H9 (cell line): ENCODE results near the gene CCDC121. TPM values are rescaled to one million over a fixed set of nuclear protein-coding genes. Genes with fewer than 3 reads are reported as not detected.

Experiments
- DNase-seq: peaks from one replicate; pipeline ENCODE4 v3.0.0-alpha.2; 2017
- H2AFZ ChIP-seq: one replicate; pipeline ENCODE4 v1.6.1; 2013; ENCODE audit warnings: mild to moderate bottlenecking, low read length, control low read depth, moderate library complexity
- H2AK5ac ChIP-seq: 2 replicates; pipeline ENCODE4 v1.6.1; 2013; ENCODE audit warnings: low read length, control low read depth, mixed read lengths; ENCODE audit not compliant: insufficient read length
- H2BK120ac ChIP-seq: one replicate; pipeline ENCODE4 v1.6.1; 2013; ENCODE audit warnings: low read depth, mild to moderate bottlenecking, low read length, control low read depth, inconsistent platforms; ENCODE audit not compliant: poor library complexity, severe bottlenecking
- H2BK12ac ChIP-seq: 2 replicates; pipeline ENCODE4 v1.6.1; 2013; ENCODE audit warnings: low read length, control low read depth, mixed read lengths, low read depth; ENCODE audit not compliant: insufficient read length
- H2BK15ac ChIP-seq: 2 replicates; pipeline ENCODE4 v1.6.1; 2013; ENCODE audit warnings: low read depth, low read length, control low read depth
- H2BK20ac ChIP-seq: one replicate; pipeline ENCODE4 v1.6.1; 2013; ENCODE audit warnings: low read depth, mild to moderate bottlenecking, low read length, control low read depth, inconsistent platforms; ENCODE audit not compliant: poor library complexity, severe bottlenecking
- H2BK5ac ChIP-seq: 2 replicates; pipeline ENCODE4 v1.6.1; 2013; ENCODE audit warnings: low read length, control low read depth, mixed read lengths; ENCODE audit not compliant: insufficient read length
- H3K14ac ChIP-seq: 2 replicates; pipeline ENCODE4 v1.6.1; 2013; ENCODE audit warnings: low read length, control low read depth; ENCODE audit not compliant: insufficient read depth
- H3K18ac ChIP-seq: 2 replicates; pipeline ENCODE4 v1.6.1; 2013; ENCODE audit warnings: low read depth, mild to moderate bottlenecking, mixed read lengths, low read length, control low read depth; ENCODE audit not compliant: insufficient read length
- H3K23ac ChIP-seq: 2 replicates; pipeline ENCODE4 v1.6.1; 2013; ENCODE audit warnings: low read length, control low read depth, mixed read lengths, low read depth; ENCODE audit not compliant: insufficient read length
- H3K23me2 ChIP-seq: 2 replicates; pipeline ENCODE4 v1.6.1; 2013; ENCODE audit warnings: low read depth, mild to moderate bottlenecking, mixed read lengths, low read length, control low read depth; ENCODE audit not compliant: insufficient read length, poor library complexity, severe bottlenecking
- H3K27ac ChIP-seq: 2 replicates; pipeline ENCODE4 v1.5.1; 2013; ENCODE audit warnings: low read length, control low read depth, mixed read lengths, low read depth; ENCODE audit not compliant: insufficient read length
- H3K27me3 ChIP-seq: 2 replicates; pipeline ENCODE4 v1.6.1; 2013; ENCODE audit warnings: low read length, control low read depth, inconsistent platforms; ENCODE audit not compliant: insufficient read depth
- H3K4ac ChIP-seq: 2 replicates; pipeline ENCODE4 v1.6.1; 2013; ENCODE audit warnings: low read depth, mild to moderate bottlenecking, control low read depth, inconsistent platforms, low read length, moderate library complexity
- H3K4me1 ChIP-seq: 2 replicates; pipeline ENCODE4 v1.6.1; 2013; ENCODE audit warnings: low read length, control low read depth, inconsistent platforms; ENCODE audit not compliant: insufficient read depth
- H3K4me2 ChIP-seq: 2 replicates; pipeline ENCODE4 v1.6.1; 2013; ENCODE audit warnings: low read length, control low read depth, mixed read lengths; ENCODE audit not compliant: insufficient read length, insufficient read depth
- H3K56ac ChIP-seq: 2 replicates; pipeline ENCODE4 v1.6.1; 2013; ENCODE audit warnings: low read depth, mild to moderate bottlenecking, mixed read lengths, low read length, control low read depth; ENCODE audit not compliant: insufficient read length
- H3K79me1 ChIP-seq: 2 replicates; pipeline ENCODE4 v1.6.1; 2013; ENCODE audit warnings: low read depth, mild to moderate bottlenecking, moderate library complexity, low read length, control low read depth, inconsistent platforms; ENCODE audit not compliant: insufficient read depth, poor library complexity, severe bottlenecking
- H3K79me2 ChIP-seq: 2 replicates; pipeline ENCODE4 v1.6.1; 2013; ENCODE audit warnings: low read length, control low read depth, inconsistent platforms; ENCODE audit not compliant: insufficient read depth
- H3K9ac ChIP-seq: 2 replicates; pipeline ENCODE4 v1.6.1; 2013; ENCODE audit warnings: low read length, control low read depth, mixed read lengths; ENCODE audit not compliant: insufficient read length; ENCODE audit errors: extremely low read depth
- H3K9me3 ChIP-seq: one replicate; pipeline ENCODE4 v1.6.1; 2013; ENCODE audit warnings: low read depth, low read length, inconsistent platforms; ENCODE audit not compliant: control insufficient read depth
- H3T11ph ChIP-seq: one replicate; pipeline ENCODE4 v1.6.1; 2013; ENCODE audit warnings: mild to moderate bottlenecking, low read length, control low read depth, inconsistent platforms
- H4K20me1 ChIP-seq: one replicate; pipeline ENCODE4 v1.6.1; 2013; ENCODE audit not compliant: control insufficient read depth, insufficient read length, insufficient read depth
- H4K5ac ChIP-seq: 2 replicates; pipeline ENCODE4 v1.6.1; 2013; ENCODE audit warnings: low read depth, mild to moderate bottlenecking, mixed read lengths, low read length, control low read depth; ENCODE audit not compliant: insufficient read length
- H4K8ac ChIP-seq: replicated peaks from 2 replicates; pipeline ENCODE4 v1.6.1; 2013; ENCODE audit warnings: low read length, control low read depth, mixed read lengths, low read depth; ENCODE audit not compliant: insufficient read length
- H4K91ac ChIP-seq: 2 replicates; pipeline ENCODE4 v1.6.1; 2013; ENCODE audit warnings: low read depth, mild to moderate bottlenecking, moderate library complexity, mixed read lengths, low read length, control low read depth; ENCODE audit not compliant: insufficient read length
- H3K27ac Mint-ChIP-seq, 3 experiments: 2 replicates in 2 of 3; 3 replicates in 1 of 3; pipeline ENCODE4 v1.8.0; 2020 to 2021; ENCODE audit warnings: mixed read lengths in 3 of 3, mild to moderate bottlenecking in 1 of 3, moderate library complexity in 1 of 3
- H3K27me3 Mint-ChIP-seq: 2 replicates; pipeline ENCODE4 v1.8.0; 2021; ENCODE audit warnings: low read depth, mild to moderate bottlenecking, moderate library complexity, mixed read lengths
- H3K36me3 Mint-ChIP-seq, 3 experiments: 2 replicates in 2 of 3; 3 replicates in 1 of 3; pipeline ENCODE4 v1.8.0; 2020 to 2021; ENCODE audit warnings: low read depth in 3 of 3, mixed read lengths in 3 of 3; ENCODE audit not compliant: insufficient read depth in 1 of 3
- H3K4me1 Mint-ChIP-seq, 2 experiments: 2 replicates each; pipeline ENCODE4 v1.8.0; 2020; ENCODE audit warnings: mixed read lengths in 2 of 2
- H3K4me3 Mint-ChIP-seq, 2 experiments: 2 replicates in 1 of 2; 3 replicates in 1 of 2; pipeline ENCODE4 v1.8.0; 2020 to 2021; ENCODE audit warnings: mild to moderate bottlenecking in 2 of 2, mixed read lengths in 2 of 2, moderate library complexity in 1 of 2
- H3K9me3 Mint-ChIP-seq, 2 experiments: 2 replicates in 1 of 2; 3 replicates in 1 of 2; pipeline ENCODE4 v1.8.0; 2020; ENCODE audit warnings: mild to moderate bottlenecking in 2 of 2, mixed read lengths in 2 of 2, moderate library complexity in 1 of 2
- total RNA-seq: library from RNA; stranded (reverse); gene quantifications from 2 replicates; pipeline ENCODE4 v1.2.1, GENCODE V29; 2021
- TF ChIP-seq, protein P1 (sequence below): fragments of 200-600 bp; sonication (generic); conservative IDR thresholded peaks from 3 replicates; pipeline ENCODE4 v1.8.0; 2021; ENCODE audit warnings: antibody characterized with exemption, mild to moderate bottlenecking

Gene CCDC121
- total RNA-seq, 1 experiment from 2014 or later = 1.2 TPM

GRCh38 chr2:27647289-27647688 lies 18.5 kb upstream of the CCDC121 start:
- Histone ChIP-seq H3K4ac (no peak overlapping the region), H3K23me2 (no peaks in the 10 kb centered on the region), H2AK5ac (no peak overlapping the region), H4K5ac (no peak overlapping the region), H3K79me2 (no peaks in the 10 kb centered on the region), H2BK20ac (no peak overlapping the region), H3K27ac (no peak overlapping the region), H2BK12ac (no peak overlapping the region), H4K8ac (no peak overlapping the region), H3T11ph (no peak overlapping the region), H3K56ac (no peak overlapping the region), H3K14ac (no peak overlapping the region), H2BK120ac (no peak overlapping the region), H3K27me3 (no peaks in the 10 kb centered on the region), H4K20me1 (no peaks in the 10 kb centered on the region), H3K9me3 (no peaks in the 10 kb centered on the region), H3K18ac (no peak overlapping the region), H2AFZ (no peak overlapping the region), H3K4me1 (no peaks in the 10 kb centered on the region), H2BK5ac (no peak overlapping the region), H3K4me2 (no peak overlapping the region), H2BK15ac (no peak overlapping the region), H4K91ac (no peak overlapping the region), H3K23ac (no peak overlapping the region), H3K9ac (no peak overlapping the region), H3K79me1 (no peaks in the 10 kb centered on the region)
- no peaks in the 10 kb centered on the region for H3K27me3 Mint-ChIP-seq
- H3K4me1 Mint-ChIP-seq = no peaks in the 10 kb centered on the region
- no peaks in the 10 kb centered on the region for H3K9me3 Mint-ChIP-seq
- no peak overlapping the region for H3K4me3 Mint-ChIP-seq
- peaks cover 16 to 65% (median 44%) of the 10 kb centered on the region in 3 experiments; a peak in 6 of 7 replicates for H3K36me3 Mint-ChIP-seq
- no peak overlapping the region for H3K27ac Mint-ChIP-seq
- TF ChIP-seq, protein P1, sequence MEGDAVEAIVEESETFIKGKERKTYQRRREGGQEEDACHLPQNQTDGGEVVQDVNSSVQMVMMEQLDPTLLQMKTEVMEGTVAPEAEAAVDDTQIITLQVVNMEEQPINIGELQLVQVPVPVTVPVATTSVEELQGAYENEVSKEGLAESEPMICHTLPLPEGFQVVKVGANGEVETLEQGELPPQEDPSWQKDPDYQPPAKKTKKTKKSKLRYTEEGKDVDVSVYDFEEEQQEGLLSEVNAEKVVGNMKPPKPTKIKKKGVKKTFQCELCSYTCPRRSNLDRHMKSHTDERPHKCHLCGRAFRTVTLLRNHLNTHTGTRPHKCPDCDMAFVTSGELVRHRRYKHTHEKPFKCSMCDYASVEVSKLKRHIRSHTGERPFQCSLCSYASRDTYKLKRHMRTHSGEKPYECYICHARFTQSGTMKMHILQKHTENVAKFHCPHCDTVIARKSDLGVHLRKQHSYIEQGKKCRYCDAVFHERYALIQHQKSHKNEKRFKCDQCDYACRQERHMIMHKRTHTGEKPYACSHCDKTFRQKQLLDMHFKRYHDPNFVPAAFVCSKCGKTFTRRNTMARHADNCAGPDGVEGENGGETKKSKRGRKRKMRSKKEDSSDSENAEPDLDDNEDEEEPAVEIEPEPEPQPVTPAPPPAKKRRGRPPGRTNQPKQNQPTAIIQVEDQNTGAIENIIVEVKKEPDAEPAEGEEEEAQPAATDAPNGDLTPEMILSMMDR = no peak
- DNase-seq = no peak
